ENCODE measurements around the gene INPP4A.

DNA sequence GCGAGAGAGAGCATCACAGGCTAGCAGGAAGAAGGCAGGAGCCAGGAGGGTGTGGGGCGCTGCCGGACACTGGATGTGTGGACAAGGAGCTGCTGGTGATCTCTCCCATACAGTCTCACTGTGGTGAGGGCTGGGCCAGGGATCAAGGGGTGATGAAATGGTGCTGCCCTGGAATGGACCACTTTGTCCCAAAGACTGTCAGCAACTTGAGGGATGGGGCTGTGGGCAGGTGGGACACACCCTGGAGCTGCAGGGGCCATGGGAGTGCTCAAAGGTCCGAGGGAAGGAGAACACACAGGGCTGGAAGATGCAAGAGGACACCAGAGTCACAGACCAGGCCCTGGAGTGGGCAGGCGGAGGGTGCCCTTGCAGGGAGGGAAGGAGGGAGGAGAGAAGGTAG is 125.7 kb downstream of the INPP4A start:
- TF ChIP-seq, protein P1, sequence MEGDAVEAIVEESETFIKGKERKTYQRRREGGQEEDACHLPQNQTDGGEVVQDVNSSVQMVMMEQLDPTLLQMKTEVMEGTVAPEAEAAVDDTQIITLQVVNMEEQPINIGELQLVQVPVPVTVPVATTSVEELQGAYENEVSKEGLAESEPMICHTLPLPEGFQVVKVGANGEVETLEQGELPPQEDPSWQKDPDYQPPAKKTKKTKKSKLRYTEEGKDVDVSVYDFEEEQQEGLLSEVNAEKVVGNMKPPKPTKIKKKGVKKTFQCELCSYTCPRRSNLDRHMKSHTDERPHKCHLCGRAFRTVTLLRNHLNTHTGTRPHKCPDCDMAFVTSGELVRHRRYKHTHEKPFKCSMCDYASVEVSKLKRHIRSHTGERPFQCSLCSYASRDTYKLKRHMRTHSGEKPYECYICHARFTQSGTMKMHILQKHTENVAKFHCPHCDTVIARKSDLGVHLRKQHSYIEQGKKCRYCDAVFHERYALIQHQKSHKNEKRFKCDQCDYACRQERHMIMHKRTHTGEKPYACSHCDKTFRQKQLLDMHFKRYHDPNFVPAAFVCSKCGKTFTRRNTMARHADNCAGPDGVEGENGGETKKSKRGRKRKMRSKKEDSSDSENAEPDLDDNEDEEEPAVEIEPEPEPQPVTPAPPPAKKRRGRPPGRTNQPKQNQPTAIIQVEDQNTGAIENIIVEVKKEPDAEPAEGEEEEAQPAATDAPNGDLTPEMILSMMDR (conservative IDR thresholded peaks at IDR 0.05; ENCODE audit: low read depth, low read length) = no peak
- no peak for TF ChIP-seq EZH2 (IDR thresholded peaks at IDR 0.05; ENCODE audit: low read length, unreplicated experiment)

Measured in PC-3 (cell line).